HG03103 (cell line): ENCODE measurements around the gene FTSJ1.

Experiments
- ATAC-seq: cut with Tn5 transposase; IDR thresholded peaks from one replicate; pipeline ENCODE4 v1.9.1; 2021; ENCODE audit warnings: low read depth; ENCODE audit not compliant: unreplicated experiment

The FTSJ1 gene

GRCh38 chrX:48470110-48470832 lies 5.7 kb upstream of the FTSJ1 start, which contains the start of gene SLC38A5:
SLC38A5 (minus strand) TSS chrX:48470260; CDS start chrX:48467924, 2,336 bp downstream.
- ATAC-seq = no peak

DNA sequence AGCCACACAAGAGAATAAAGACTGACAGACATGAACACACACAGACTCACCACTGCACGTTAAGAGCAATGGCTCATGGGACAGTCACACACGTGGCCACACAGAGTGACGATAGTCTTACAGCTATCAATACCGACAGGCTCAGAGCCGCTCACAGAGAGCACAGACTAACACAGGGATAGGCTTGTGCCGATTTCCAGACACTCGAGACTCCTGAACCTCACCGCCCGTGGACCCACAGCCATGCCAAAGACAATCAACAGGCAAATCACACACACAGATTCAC lies 5.2 kb upstream of the FTSJ1 start:
- no peak for ATAC-seq

DNA sequence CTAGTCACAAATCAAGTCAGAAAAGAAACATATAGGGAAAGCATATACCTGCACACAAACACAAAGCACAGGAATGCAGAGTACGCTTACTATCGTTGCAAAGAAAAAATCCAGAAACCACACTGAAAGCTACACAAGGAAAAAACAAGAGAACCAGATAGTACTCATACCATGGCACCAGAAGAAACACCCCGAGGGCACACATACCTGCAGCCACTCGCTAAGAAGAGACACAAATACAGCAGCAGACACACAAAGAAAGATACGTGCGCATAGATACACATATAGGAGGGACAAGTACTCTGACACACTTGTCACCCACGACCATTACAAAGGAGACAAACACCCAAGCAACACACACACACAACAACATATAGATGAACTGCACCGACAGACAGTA lies 4.5 kb upstream of the FTSJ1 start:
- ATAC-seq = no peak

GRCh38 chrX:48472225-48472624 lies 3.8 kb upstream of the FTSJ1 start:
- ATAC-seq = no peak

- no peak for ATAC-seq
Observed at GRCh38 chrX:48472851-48473703, 2.9 kb upstream of the FTSJ1 start.

DNA sequence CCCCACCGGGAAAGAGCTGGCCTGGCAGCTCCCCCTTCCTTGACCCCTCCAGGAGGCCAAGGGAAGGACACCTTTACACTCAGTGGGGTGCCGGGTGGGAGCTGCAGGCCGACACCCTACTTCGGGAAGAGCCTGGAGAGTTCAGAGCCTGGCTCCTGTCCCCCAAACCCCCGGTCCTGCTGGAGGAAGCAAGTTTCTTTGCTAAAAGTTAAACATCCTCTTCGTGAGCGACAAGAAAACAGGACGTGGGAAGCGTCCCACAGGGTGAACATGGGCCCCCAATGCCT lies 2.4 kb upstream of the FTSJ1 start:
- no peak for ATAC-seq

DNA sequence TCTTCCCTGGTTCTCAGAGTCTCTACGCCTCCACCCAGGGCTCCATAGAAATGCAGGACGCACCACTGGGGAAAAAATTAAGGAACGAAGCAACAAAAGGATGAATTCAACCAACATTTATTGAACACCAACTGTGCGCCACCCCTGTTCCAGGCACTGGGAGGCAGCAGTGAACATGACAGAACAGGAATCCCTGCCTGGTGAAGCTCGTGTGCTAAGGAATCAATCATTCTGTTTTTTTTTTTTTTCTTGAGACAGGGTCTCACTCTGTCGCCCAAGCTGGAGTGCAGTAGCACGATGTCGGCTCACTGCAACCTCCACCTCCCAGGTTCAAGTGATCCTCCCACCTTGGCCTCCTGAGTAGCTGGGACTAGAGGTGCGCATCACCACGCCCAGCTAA lies 1.9 kb upstream of the FTSJ1 start:
- ATAC-seq = no peak

GRCh38 chrX:48474581-48474980 lies 1.4 kb upstream of the FTSJ1 start:
- no peak for ATAC-seq

DNA sequence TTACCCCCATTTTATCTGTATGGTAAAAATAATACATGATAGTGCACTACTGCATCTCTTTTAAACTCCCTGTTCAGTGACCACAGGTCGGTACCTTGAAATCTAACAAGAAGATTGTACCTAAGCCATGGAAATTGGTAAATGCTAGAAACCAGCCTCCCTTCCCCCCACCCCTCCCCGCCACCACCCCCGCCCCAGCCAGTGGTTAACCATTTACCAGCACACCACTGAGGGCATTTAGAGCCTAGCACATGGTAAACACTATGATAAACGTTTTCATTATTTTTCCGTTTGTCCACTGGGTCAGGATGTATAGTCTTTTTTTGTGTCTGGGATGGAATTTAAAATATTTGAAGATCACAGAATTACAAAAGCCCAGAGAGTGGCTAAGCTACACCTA lies 703 bp upstream of the FTSJ1 start:
- ATAC-seq = no peak

DNA sequence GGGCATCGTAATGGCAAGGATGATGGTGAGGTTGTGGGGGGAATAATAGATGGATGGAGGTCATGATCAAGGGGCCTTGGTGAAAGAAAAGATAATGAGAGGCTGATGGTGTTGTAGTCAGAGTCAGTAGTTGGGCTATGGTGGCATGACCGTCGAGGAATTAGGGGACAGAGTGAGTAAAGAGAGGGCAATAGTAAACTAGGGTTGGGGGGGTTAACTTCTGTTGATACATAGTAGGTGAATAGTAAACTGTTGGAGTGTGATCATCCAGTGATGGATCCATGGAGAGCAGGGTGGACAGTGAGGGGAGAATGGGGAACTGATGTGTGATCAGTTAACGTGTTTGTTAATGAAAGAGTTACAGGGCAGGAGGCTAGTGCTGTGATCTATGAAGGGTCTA lies 920 bp downstream of the FTSJ1 start:
- no peak for ATAC-seq

- ATAC-seq = no peak
Observed at GRCh38 chrX:48477960-48478755, 2.2 kb downstream of the FTSJ1 start.

- ATAC-seq = no peak
Observed at GRCh38 chrX:48478806-48479205, 2.8 kb downstream of the FTSJ1 start.

GRCh38 chrX:48480142-48480541 lies 4.1 kb downstream of the FTSJ1 start:
- no peak for ATAC-seq

GRCh38 chrX:48480583-48480982 lies 4.6 kb downstream of the FTSJ1 start:
- ATAC-seq = no peak

- ATAC-seq = no peak
Observed at GRCh38 chrX:48482526-48482925, 6.5 kb downstream of the FTSJ1 start.

GRCh38 chrX:48487362-48487798 lies 11.4 kb downstream of the FTSJ1 start:
- ATAC-seq = no peak

DNA sequence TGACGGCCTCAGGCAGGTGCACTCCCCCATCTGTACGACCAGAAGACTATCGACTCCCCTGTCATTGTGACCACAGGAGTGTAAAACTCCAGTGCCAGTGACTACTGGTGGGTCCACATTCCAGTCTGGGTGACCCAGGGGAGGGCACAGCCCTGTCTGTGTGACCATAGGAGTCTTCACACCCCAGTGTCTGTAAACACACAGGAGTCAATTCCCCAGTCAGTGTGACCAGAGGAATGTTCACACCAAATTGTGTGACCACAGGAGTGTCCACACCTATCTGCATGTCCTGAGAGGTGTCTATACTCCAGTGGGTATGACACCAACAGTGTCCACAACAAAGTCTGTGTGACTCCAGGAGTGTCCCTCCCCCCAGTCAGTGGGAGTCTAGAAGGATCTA lies 12.0 kb downstream of the FTSJ1 start:
- ATAC-seq = no peak

DNA sequence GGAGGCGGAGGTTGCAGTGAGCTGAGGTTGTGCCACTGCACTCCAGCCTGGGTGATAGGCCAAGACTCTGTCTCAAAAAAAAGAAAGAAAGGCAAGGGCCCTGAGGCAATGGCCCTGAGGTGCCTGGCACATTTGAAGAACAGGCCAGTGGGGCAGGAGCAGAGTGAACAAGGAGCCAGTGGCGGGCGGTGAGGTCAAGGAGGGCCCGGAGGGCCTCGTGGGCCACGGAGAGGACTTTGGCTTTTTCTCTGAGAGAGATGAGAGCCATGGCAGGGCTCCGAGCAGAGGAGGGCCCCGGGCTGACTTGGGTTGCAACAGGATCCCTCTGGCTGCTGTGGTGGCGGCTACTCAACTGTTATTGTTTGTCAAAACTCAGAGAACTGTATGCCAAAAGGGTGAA lies 13.3 kb downstream of the FTSJ1 start:
- no peak for ATAC-seq

DNA sequence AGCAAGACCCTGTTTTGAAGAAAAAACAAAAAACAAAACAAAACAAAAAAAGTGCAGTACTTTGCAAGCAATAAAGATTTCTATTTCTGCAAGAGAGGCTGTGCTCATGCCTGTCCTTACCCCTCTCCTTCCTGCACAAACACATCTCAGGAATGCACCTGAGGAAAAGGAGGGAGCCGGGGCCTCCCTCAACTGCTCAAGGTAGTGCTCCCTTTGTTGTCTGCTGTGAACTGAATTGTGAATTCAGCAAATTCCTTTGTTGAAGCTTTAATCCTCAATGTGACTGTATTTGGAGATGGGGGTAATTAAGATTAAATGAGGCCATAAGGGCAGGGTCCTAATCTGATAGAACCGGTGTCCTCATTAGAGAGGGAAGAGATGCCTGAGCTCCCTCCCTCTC lies 13.9 kb downstream of the FTSJ1 start:
- no peak for ATAC-seq

GRCh38 chrX:48490661-48491060 lies 14.7 kb downstream of the FTSJ1 start:
- ATAC-seq = no peak

DNA sequence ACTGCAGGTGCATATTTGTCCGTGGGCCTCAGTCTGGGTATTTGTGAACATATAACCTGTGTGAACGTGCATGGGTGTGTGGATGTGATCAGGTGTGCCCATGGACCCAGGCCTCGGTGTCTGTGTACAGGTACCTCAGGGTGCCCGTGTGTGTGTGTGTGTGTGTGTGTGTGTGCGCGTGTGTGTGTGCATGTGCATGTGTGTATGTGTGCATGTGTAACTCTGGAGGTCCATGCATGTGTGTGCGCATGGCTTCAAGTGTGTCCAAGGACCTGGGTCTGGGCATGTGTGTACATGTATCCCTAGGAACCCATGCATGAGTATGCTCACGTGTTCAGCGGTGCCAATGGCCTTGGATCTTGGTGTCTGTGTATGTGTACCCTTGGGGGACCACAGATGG lies 15.8 kb downstream of the FTSJ1 start:
- no peak for ATAC-seq
